Astrocyte of the spinal cord (primary cell): ENCODE data around the gene ENTREP3.
A peak's percentile ranks its signal among the peaks of the same experiment; 100 is the strongest.

Experiments
- DNase-seq: peaks from one replicate; pipeline ENCODE4 v3.0.0; 2011; ENCODE audit warnings: low read depth, low spot score
- H3K4me3 ChIP-seq: 2 replicates; pipeline ENCODE4 v1.5.1; 2011; ENCODE audit warnings: low read depth, mild to moderate bottlenecking, low read length, moderate library complexity
- in situ Hi-C: cut with HindIII; loops from 2 replicates; pipeline ENCODE4 v1.10.0; 2017; ENCODE audit warnings: low sequenced_read_pairs
- TF ChIP-seq, protein P1 (sequence below): IDR thresholded peaks from 2 replicates; pipeline ENCODE4 v1.5.1; 2012; ENCODE audit warnings: low read depth, mild to moderate bottlenecking, low read length, inconsistent platforms

Gene ENTREP3

DNA sequence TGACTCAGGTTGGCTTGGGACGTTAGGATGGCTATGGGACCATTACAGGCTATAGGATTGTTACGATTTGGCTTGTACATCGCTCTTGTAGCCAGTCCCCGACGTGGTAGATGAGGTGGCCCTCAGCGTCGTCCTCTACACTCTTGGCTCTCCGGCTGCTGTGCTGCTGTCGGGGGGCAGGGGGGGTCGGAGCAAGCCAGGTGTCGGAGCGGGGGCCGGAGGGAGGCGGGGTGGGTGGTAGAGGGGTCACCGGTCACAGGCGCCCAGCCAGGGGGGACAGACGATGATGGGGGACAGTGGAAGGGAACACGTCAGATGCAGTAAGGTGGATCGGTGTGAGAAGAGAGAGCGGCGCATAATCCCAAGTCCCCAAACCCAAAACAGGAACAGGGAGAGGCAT, 13.3 kb upstream of the ENTREP3 start:
- in situ Hi-C loops = no loop called here
- no peak overlapping the region for H3K4me3 ChIP-seq
- TF ChIP-seq, protein P1, sequence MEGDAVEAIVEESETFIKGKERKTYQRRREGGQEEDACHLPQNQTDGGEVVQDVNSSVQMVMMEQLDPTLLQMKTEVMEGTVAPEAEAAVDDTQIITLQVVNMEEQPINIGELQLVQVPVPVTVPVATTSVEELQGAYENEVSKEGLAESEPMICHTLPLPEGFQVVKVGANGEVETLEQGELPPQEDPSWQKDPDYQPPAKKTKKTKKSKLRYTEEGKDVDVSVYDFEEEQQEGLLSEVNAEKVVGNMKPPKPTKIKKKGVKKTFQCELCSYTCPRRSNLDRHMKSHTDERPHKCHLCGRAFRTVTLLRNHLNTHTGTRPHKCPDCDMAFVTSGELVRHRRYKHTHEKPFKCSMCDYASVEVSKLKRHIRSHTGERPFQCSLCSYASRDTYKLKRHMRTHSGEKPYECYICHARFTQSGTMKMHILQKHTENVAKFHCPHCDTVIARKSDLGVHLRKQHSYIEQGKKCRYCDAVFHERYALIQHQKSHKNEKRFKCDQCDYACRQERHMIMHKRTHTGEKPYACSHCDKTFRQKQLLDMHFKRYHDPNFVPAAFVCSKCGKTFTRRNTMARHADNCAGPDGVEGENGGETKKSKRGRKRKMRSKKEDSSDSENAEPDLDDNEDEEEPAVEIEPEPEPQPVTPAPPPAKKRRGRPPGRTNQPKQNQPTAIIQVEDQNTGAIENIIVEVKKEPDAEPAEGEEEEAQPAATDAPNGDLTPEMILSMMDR = no peak
- no peak for DNase-seq

DNA sequence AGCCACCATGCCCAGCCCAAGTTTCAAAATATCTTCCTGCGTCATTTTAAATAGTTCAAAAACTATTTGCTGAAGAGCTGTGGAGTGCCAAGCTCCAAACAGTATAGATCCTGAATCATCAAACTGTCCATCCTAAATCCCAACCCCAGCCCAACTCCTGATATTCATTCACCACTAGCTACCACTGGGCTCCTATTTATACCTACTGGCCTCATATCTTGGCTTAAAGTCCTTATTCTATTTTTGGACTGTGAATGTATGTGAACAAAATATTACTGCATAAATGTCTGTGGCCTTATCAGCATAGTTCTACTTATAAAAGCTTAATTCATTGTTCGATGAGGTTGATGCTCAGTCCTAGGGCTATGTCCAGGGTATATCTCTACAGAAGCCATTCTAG, 12.1 kb upstream of the ENTREP3 start:
- in situ Hi-C loops = no loop called here
- DNase-seq = no peak
- H3K4me3 ChIP-seq = no peak overlapping the region
- TF ChIP-seq, protein P1 = no peak

DNA sequence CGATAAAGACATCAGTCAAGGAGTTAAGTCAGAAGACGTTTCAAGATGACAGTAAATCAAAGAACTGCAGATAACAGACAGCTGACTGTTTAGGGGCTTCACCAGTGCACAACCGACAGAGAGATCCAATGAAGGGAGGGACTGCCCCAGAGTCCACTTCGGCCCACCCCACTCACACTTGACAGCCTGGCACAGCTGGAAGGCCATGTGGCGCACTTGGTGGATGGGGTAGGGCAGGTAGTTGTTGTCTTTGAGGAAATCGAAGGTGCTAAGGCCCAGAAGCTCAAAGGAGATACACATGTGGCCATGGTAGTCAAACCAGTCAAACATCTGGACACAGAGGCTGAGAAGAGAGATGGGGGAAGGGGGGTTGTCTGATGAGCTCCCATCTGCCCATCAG, 11.3 kb upstream of the ENTREP3 start:
- H3K4me3 ChIP-seq = no peak overlapping the region

DNA sequence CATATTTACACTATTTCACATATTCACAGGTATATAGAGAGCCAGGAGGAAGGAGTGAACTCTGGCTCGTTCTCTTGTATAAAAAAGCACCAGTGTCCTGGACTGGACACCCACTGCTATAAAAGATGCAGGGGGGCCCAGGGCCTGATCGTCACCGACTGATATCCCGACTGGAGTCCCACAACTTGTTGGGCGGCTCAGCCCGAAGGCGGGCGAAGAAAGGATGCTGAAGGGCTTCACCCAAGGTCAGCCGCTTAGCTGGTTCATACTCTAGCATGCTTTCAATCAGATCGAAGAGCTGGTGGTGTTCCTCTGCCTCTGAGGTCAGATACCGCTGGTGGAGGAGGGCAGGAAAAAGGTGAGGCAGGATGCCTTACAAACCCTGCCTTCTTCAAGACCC, 7.8 kb upstream of the ENTREP3 start:
- TF ChIP-seq, protein P1 = no peak
- no peak for DNase-seq
- in situ Hi-C loops = no loop called here
- H3K4me3 ChIP-seq = no peak overlapping the region

More for the DNA sequence above, 11.3 kb upstream of the ENTREP3 start:
- DNase-seq = no peak
- in situ Hi-C loops = no loop called here
- TF ChIP-seq, protein P1 = no peak

DNA sequence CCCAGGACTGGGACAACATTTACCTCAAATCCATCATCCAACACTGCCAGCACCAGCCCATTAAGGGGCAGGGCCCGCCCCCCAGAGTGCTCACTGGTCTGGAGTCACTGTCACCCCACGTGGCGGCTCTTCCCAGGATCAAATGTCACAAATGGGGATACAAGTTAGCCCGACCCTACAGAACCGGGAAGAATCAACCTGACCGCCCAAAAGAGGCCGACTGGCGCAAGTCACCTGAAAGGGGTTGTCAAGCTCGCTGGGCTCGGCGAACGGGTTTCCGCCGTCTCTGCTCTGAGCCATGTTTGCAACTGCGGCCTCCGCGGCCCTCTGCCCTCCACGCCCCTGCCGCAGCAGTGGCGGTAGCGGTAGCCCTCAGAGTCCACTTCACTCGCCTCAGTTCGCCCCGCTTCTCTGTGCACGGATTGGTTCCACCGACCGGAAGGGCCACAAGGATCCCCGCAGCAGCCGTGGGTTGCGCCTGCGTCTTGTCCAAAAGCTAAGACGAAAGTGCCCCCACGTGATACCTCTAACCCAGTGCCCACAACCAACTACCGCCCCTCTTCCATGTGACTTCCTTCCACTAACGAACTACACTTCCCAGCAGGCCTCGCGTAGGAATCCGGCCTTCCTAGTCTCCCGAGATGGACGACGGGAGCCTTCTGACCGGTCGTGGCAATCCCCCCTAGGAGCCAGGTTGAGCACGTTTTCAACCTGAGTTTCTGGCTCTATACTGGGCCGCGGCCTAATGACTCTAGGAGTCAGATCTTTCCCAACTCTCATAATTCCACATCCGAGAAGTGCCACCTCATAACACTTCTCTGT, 6.8 kb upstream of the ENTREP3 start, which contains the start of gene SCAMP3:
Gene SCAMP3 (minus strand): TSS at position 509 of the 822 bp plus-strand sequence. CDS start 209 bp downstream, at position 300.
- H3K4me3 ChIP-seq = peak within 1 kb of the TSS; percentile 88
- in situ Hi-C loops = no loop called here
- TF ChIP-seq, protein P1 = no peak
- DNase-seq = peak; percentile 99

DNA sequence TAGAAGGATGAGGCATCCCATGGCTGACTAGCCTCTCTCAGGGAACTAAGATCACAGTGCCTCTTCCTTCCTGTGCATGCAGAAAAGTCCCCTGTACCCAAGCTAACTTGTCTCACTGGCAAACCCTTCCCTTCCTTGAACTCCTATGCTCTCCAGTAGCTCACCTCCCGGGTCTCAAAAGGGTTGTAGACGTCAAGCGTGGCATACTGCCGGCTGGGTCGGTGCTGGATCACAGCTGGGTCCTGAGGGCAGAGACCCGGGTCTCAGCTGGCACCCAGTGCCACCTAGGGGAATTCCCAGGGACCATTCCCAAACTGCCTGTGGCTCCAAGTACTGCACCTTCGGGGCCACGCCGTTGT, 6.2 kb upstream of the ENTREP3 start:
- TF ChIP-seq, protein P1 = no peak
- in situ Hi-C loops = no loop called here
- peak overlapping the region; percentile 88 for H3K4me3 ChIP-seq
- DNase-seq = peak; percentile 13
